GM13977 (cell line): ENCODE data around the gene VSIG4.

Experiments used
- DNase-seq: peaks from one replicate; pipeline ENCODE4 v3.0.0; 2012; ENCODE audit warnings: low spot score
- CTCF ChIP-seq: IDR thresholded peaks from 2 replicates; pipeline ENCODE4 v1.5.1; 2012; ENCODE audit warnings: mild to moderate bottlenecking, control low read depth; ENCODE audit not compliant: insufficient read depth; ENCODE audit errors: extremely low read depth, missing control alignments
- in situ Hi-C: fragments of 300-500 bp; cut with MboI; formaldehyde crosslinking; loops from one replicate; pipeline ENCODE4 v1.12.0; 2022; ENCODE audit warnings: low sequenced_read_pairs, low pct_unique_long_range_greater_than_20kb, mixed read lengths, inconsistent platforms; ENCODE audit not compliant: unreplicated experiment

Gene VSIG4

GRCh38 chrX:66028936-66029335 is 10.9 kb downstream of the VSIG4 start:
- DNase-seq, result no peak
- in situ Hi-C loops, result no loop called here
- TF ChIP-seq CTCF, result no peak

GRCh38 chrX:66024570-66024969 is 15.3 kb downstream of the VSIG4 start:
- TF ChIP-seq CTCF, result no peak
- no peak for DNase-seq
- in situ Hi-C loops, result no loop called here

- no peak for TF ChIP-seq CTCF
- no peak for DNase-seq
- in situ Hi-C loops, result no loop called here
Observed at GRCh38 chrX:66024092-66024467, 15.8 kb downstream of the VSIG4 start.

- TF ChIP-seq CTCF, result no peak
- in situ Hi-C loops, result no loop called here
- DNase-seq, result no peak
Observed at GRCh38 chrX:66023385-66024091, 16.3 kb downstream of the VSIG4 start.

- DNase-seq, result no peak
- peak; percentile 16 for TF ChIP-seq CTCF
- in situ Hi-C loops, result no loop called here
Observed at GRCh38 chrX:66022632-66023384, 17.1 kb downstream of the VSIG4 start.

- no peak for TF ChIP-seq CTCF
- DNase-seq, result no peak
- in situ Hi-C loops, result no loop called here
Observed at GRCh38 chrX:66021765-66022631, 17.9 kb downstream of the VSIG4 start.
